Breast epithelium (tissue), 3 donors: Measurements from ENCODE around the gene MECR.

Source experiments
- POLR2A ChIP-seq: fragments of 450-650 bp; IDR thresholded peaks from one replicate; pipeline ENCODE4 v1.6.1; 2016; ENCODE audit warnings: antibody characterized with exemption, mild to moderate bottlenecking, moderate library complexity
- POLR2AphosphoS5 ChIP-seq, 3 donors: sonication (generic); formaldehyde crosslinking; IDR thresholded peaks; one replicate each; pipeline ENCODE4 v1.6.1; 2017; ENCODE audit warnings: antibody characterized with exemption in 3 of 3
- TF ChIP-seq, protein P1 (sequence below), 3 donors: fragments of 450-650 bp; IDR thresholded peaks; one replicate each; pipeline ENCODE4 v1.5.1; 2016 to 2017; ENCODE audit warnings: antibody characterized with exemption in 3 of 3, mild to moderate bottlenecking in 3 of 3, moderate library complexity in 3 of 3

DNA sequence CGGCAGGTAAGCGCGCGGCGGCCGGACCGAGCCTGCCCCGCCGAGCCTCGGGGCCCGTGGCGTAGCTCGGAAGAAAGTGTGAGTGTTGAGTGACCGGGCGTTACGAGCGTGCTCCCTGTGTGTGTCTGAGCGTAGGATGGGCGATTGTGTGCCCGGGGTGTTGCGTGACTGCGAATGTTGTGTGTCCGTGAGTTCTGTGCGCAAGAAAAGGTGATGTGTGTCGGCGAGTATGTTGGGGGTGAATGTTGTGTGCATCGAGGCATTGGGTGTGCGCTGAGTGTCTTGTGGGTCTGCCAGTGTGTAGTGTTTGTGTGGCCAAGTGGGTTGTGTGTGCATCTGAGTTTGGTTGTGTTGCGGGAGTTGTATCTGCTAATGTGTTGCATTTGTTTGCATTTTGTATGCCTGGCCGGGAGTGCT, 6.0 kb upstream of the MECR start:
- TF ChIP-seq, protein P1, sequence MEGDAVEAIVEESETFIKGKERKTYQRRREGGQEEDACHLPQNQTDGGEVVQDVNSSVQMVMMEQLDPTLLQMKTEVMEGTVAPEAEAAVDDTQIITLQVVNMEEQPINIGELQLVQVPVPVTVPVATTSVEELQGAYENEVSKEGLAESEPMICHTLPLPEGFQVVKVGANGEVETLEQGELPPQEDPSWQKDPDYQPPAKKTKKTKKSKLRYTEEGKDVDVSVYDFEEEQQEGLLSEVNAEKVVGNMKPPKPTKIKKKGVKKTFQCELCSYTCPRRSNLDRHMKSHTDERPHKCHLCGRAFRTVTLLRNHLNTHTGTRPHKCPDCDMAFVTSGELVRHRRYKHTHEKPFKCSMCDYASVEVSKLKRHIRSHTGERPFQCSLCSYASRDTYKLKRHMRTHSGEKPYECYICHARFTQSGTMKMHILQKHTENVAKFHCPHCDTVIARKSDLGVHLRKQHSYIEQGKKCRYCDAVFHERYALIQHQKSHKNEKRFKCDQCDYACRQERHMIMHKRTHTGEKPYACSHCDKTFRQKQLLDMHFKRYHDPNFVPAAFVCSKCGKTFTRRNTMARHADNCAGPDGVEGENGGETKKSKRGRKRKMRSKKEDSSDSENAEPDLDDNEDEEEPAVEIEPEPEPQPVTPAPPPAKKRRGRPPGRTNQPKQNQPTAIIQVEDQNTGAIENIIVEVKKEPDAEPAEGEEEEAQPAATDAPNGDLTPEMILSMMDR (IDR thresholded peaks at IDR 0.05): no peak
- TF ChIP-seq POLR2AphosphoS5 (IDR thresholded peaks at IDR 0.05): no peak
- no peak for TF ChIP-seq POLR2A
